Keratinocyte (primary cell): ENCODE results near the gene UQCC3. TPM values are rescaled to one million over a fixed set of nuclear protein-coding genes. Genes with fewer than 3 reads are reported as not detected.

Experiments
- DNase-seq: peaks from one replicate; pipeline ENCODE4 v3.0.0-alpha.2; 2011; ENCODE audit warnings: low read depth, missing footprints, low spot score
- FAIRE-seq: peaks from 2 replicates; lab custom pipeline; 2011; peaks lifted over from hg19 to GRCh38; lab: Jason Lieb, UNC
- H2AFZ ChIP-seq: 2 replicates; pipeline ENCODE4 v1.6.0; 2012; ENCODE audit warnings: low read length, control low read depth, inconsistent platforms; ENCODE audit not compliant: control insufficient read depth
- H3K27ac ChIP-seq: 2 replicates; pipeline ENCODE4 v1.5.1; 2011; ENCODE audit warnings: low read length; ENCODE audit not compliant: control insufficient read depth, insufficient read depth
- H3K27me3 ChIP-seq: 3 replicates; pipeline ENCODE4 v1.6.0; 2011; ENCODE audit warnings: low read length; ENCODE audit not compliant: control insufficient read depth, insufficient read depth; ENCODE audit errors: extremely low read depth
- H3K36me3 ChIP-seq, 2 experiments: 2 replicates in 1 of 2; 3 replicates in 1 of 2; pipeline ENCODE4 v1.5.1; 2011; ENCODE audit warnings: low read length in 2 of 2, mild to moderate bottlenecking in 1 of 2; ENCODE audit not compliant: control insufficient read depth in 2 of 2, insufficient read depth in 2 of 2; ENCODE audit errors: extremely low read depth in 1 of 2
- H3K4me1 ChIP-seq: 3 replicates; pipeline ENCODE4 v1.5.1; 2011; ENCODE audit warnings: low read length; ENCODE audit not compliant: control insufficient read depth, insufficient read depth; ENCODE audit errors: extremely low read depth
- H3K4me2 ChIP-seq: 3 replicates; pipeline ENCODE4 v1.6.0; 2011; ENCODE audit warnings: low read depth, low read length; ENCODE audit not compliant: control insufficient read depth, insufficient read depth; ENCODE audit errors: extremely low read depth
- H3K4me3 ChIP-seq, 3 experiments: fragments of 200-600 bp in 1 of 3; sonication (generic) in 1 of 3; 2 replicates in 2 of 3; 3 replicates in 1 of 3; pipeline ENCODE4 v1.5.1; 2011 to 2016; ENCODE audit warnings: low read length in 3 of 3, mild to moderate bottlenecking in 3 of 3, control low read depth in 2 of 3, inconsistent platforms in 1 of 3, low read depth in 1 of 3, mixed read lengths in 1 of 3, mixed run types in 1 of 3, moderate library complexity in 1 of 3; ENCODE audit not compliant: control insufficient read depth in 2 of 3, insufficient read depth in 2 of 3; ENCODE audit errors: extremely low read depth in 1 of 3
- H3K79me2 ChIP-seq: 2 replicates; pipeline ENCODE4 v1.6.0; 2012; ENCODE audit warnings: low read length; ENCODE audit not compliant: control insufficient read depth, insufficient read depth
- H3K9ac ChIP-seq: 3 replicates; pipeline ENCODE4 v1.6.0; 2011; ENCODE audit warnings: low read length; ENCODE audit not compliant: control insufficient read depth, insufficient read depth; ENCODE audit errors: extremely low read depth
- H3K9me1 ChIP-seq: 3 replicates; pipeline ENCODE4 v1.6.0; 2011; ENCODE audit warnings: low read length; ENCODE audit not compliant: control insufficient read depth, insufficient read depth; ENCODE audit errors: extremely low read depth
- H3K9me3 ChIP-seq: 2 replicates; pipeline ENCODE4 v1.5.1; 2012; ENCODE audit warnings: low read depth, low read length; ENCODE audit not compliant: control insufficient read depth
- H4K20me1 ChIP-seq: 3 replicates; pipeline ENCODE4 v1.6.0; 2011; ENCODE audit warnings: low read length; ENCODE audit not compliant: control insufficient read depth, insufficient read depth; ENCODE audit errors: extremely low read depth
- CTCF ChIP-seq, 3 experiments: IDR thresholded peaks in 1 of 3; conservative IDR thresholded peaks in 1 of 3; optimal IDR thresholded peaks in 1 of 3; 2 replicates in 2 of 3; 3 replicates in 1 of 3; pipeline versions ENCODE3 to v1.5.1; 2011; ENCODE audit warnings: low read length in 3 of 3, mild to moderate bottlenecking in 3 of 3, moderate library complexity in 2 of 3, control low read depth in 1 of 3, inconsistent platforms in 1 of 3; ENCODE audit not compliant: insufficient read depth in 2 of 3; ENCODE audit errors: extremely low read depth in 1 of 3
- EZH2 ChIP-seq: IDR thresholded peaks from one replicate; pipeline ENCODE4 v1.6.1; 2012; ENCODE audit warnings: inconsistent platforms, mild to moderate bottlenecking, low read length, moderate library complexity
- dilution Hi-C: fragments of 300-500 bp; cut with MboI; formaldehyde crosslinking; loops from one replicate; pipeline ENCODE4 v1.7.0; 2020; ENCODE audit warnings: low sequenced_read_pairs; ENCODE audit not compliant: extremely low pct_ligation_motif_present
- polyA plus RNA-seq, 5 experiments: library from polyadenylated mRNA; depleted of rRNA in 3 of 5; stranded (reverse) in 3 of 5; stranded (forward) in 1 of 5; unstranded in 1 of 5; fragments of >200 nt; gene quantifications; 1 replicate in 1 of 5; 2 replicates in 3 of 5; 3 replicates in 1 of 5; pipeline versions ENCODE4 v1.2.1 to v1.2.3, GENCODE V29; 2011 to 2012; ENCODE audit warnings: missing spikeins in 2 of 5, low read depth in 1 of 5, low replicate concordance in 1 of 5

UQCC3 gene
- polyA plus RNA-seq, 1 donor (not counting 4 experiments of a cell fraction or from before 2014, with no cell fraction given), result 8.6 TPM

- H3K9me3 ChIP-seq, result no peaks in the 10 kb centered on the region
- no peaks in the 10 kb centered on the region for H4K20me1 ChIP-seq
- H3K4me1 ChIP-seq, result peaks cover 36% of the 10 kb centered on the region
- H3K27ac ChIP-seq, result no peak overlapping the region
- FAIRE-seq (no peak), DNase-seq (no peak)
- H3K4me2 ChIP-seq, result peak overlapping the region; percentile 72
- H3K36me3 ChIP-seq, result peaks cover 2 to 13% of the 10 kb centered on the region in 2 experiments
- H3K79me2 ChIP-seq, result no peaks in the 10 kb centered on the region
- H3K9me1 ChIP-seq, result no peaks in the 10 kb centered on the region
- H3K9ac ChIP-seq, result peak overlapping the region; percentile 52
- H3K4me3 ChIP-seq, result no peak overlapping the region
- dilution Hi-C loops, result no loop called here
- H3K27me3 ChIP-seq, result no peaks in the 10 kb centered on the region
- no peak for TF ChIP-seq EZH2
- no peak for TF ChIP-seq CTCF (optimal IDR thresholded peaks at IDR 0.05 in 1 of 3, IDR thresholded peaks at IDR 0.05 in 1 of 3, conservative IDR thresholded peaks at IDR 0.05 in 1 of 3; ENCODE audit: extremely low read depth in 1 of 3, insufficient read depth in 2 of 3, low read length in 3 of 3)
- no peak overlapping the region for H2AFZ ChIP-seq
Observed at GRCh38 chr11:62706850-62707247, 35.4 kb downstream of the UQCC3 start.

GRCh38 chr11:62707277-62707861 lies 35.9 kb downstream of the UQCC3 start, which contains the start of the genes BSCL2 and GNG3:
Gene BSCL2 (minus strand): TSS chr11:62707424. CDS start chr11:62707195, 229 bp downstream.
Gene GNG3 (plus strand): TSS chr11:62707676. CDS start chr11:62708296, 620 bp downstream.
- H3K4me1 ChIP-seq, result peaks cover 36% of the 10 kb centered on the region
- DNase-seq, result no peak
- H4K20me1 ChIP-seq, result no peaks in the 10 kb centered on the region
- peak within 1 kb of the TSS; percentile 93 for H3K27ac ChIP-seq
- no peak for FAIRE-seq
- H3K79me2 ChIP-seq, result no peaks in the 10 kb centered on the region
- peaks cover 4 to 13% of the 10 kb centered on the region in 2 experiments for H3K36me3 ChIP-seq
- no peak for TF ChIP-seq EZH2
- no peak for TF ChIP-seq CTCF (optimal IDR thresholded peaks at IDR 0.05 in 1 of 3, IDR thresholded peaks at IDR 0.05 in 1 of 3, conservative IDR thresholded peaks at IDR 0.05 in 1 of 3; ENCODE audit: extremely low read depth in 1 of 3, insufficient read depth in 2 of 3, low read length in 3 of 3)
- H3K9me1 ChIP-seq, result no peaks in the 10 kb centered on the region
- no peaks in the 10 kb centered on the region for H3K27me3 ChIP-seq
- H3K4me2 ChIP-seq, result peak within 1 kb of the TSS; percentile 99
- dilution Hi-C loops, result no loop called here
- peak within 1 kb of the TSS; percentile 88 for H3K9ac ChIP-seq
- H2AFZ ChIP-seq, result peak within 1 kb of the TSS; percentile 77
- H3K9me3 ChIP-seq, result no peaks in the 10 kb centered on the region
- peak within 1 kb of the TSS; percentile 31 to 59 (median 53) for H3K4me3 ChIP-seq
